Mesothelial cell of epicardium (in vitro differentiated cells): ENCODE measurements around the gene SHC3. TPM values are rescaled to one million over a fixed set of nuclear protein-coding genes. Genes with fewer than 3 reads are reported as not detected.

ENCODE experiments used
- DNase-seq, 2 experiments: peaks; one replicate each; pipeline ENCODE4 v3.0.0; 2021; ENCODE audit warnings: low spot score in 2 of 2; ENCODE audit not compliant: unreplicated experiment in 2 of 2
- H3K27ac Mint-ChIP-seq: 2 replicates; pipeline ENCODE4 v1.8.0; 2021; ENCODE audit warnings: mixed read lengths
- H3K27me3 Mint-ChIP-seq: 2 replicates; pipeline ENCODE4 v1.8.0; 2021; ENCODE audit warnings: low read depth, mixed read lengths
- H3K36me3 Mint-ChIP-seq: 2 replicates; pipeline ENCODE4 v1.8.0; 2021; ENCODE audit warnings: mixed read lengths
- H3K4me1 Mint-ChIP-seq: 2 replicates; pipeline ENCODE4 v1.8.0; 2021; ENCODE audit warnings: mixed read lengths
- H3K4me3 Mint-ChIP-seq: 2 replicates; pipeline ENCODE4 v1.8.0; 2021; ENCODE audit warnings: mild to moderate bottlenecking, moderate library complexity, mixed read lengths
- H3K9me3 Mint-ChIP-seq: 2 replicates; pipeline ENCODE4 v1.8.0; 2021; ENCODE audit warnings: mixed read lengths
- total RNA-seq: library from RNA; stranded (reverse); gene quantifications from 3 replicates; pipeline ENCODE4 v1.2.1, GENCODE V29; 2021
- TF ChIP-seq, protein P1 (sequence below): fragments of 200-600 bp; sonication (generic); IDR thresholded peaks from one replicate; pipeline ENCODE4 v1.5.0; 2021; ENCODE audit warnings: antibody characterized with exemption; ENCODE audit not compliant: unreplicated experiment

SHC3 gene
- total RNA-seq, 1 donor from 2014 or later: 2.1 TPM

DNA sequence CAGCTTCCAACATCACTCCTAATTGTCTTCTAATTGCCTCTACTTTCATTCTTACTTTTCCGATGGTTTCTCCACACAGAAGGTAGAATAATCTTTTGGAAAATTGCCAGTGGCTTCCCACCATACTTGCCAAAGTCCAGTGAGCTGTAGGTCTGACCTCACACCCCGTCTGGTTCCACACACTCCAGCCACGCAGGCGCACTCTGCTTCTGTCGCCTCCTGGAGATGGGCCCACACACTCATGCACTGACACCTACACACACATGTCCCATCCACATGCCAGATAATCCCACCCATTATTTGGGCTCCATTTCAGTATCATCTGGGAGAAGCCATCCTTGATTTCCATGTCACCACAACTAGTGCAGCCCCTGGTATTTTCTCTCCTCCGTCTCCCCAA is 12.7 kb downstream of the SHC3 start:
- Mint-ChIP-seq H3K4me1 (no peaks in the 10 kb centered on the region), H3K4me3 (no peak overlapping the region), H3K27me3 (peaks cover 12% of the 10 kb centered on the region), H3K36me3 (no peaks in the 10 kb centered on the region), H3K9me3 (no peaks in the 10 kb centered on the region), H3K27ac (no peak overlapping the region)
- TF ChIP-seq, protein P1, sequence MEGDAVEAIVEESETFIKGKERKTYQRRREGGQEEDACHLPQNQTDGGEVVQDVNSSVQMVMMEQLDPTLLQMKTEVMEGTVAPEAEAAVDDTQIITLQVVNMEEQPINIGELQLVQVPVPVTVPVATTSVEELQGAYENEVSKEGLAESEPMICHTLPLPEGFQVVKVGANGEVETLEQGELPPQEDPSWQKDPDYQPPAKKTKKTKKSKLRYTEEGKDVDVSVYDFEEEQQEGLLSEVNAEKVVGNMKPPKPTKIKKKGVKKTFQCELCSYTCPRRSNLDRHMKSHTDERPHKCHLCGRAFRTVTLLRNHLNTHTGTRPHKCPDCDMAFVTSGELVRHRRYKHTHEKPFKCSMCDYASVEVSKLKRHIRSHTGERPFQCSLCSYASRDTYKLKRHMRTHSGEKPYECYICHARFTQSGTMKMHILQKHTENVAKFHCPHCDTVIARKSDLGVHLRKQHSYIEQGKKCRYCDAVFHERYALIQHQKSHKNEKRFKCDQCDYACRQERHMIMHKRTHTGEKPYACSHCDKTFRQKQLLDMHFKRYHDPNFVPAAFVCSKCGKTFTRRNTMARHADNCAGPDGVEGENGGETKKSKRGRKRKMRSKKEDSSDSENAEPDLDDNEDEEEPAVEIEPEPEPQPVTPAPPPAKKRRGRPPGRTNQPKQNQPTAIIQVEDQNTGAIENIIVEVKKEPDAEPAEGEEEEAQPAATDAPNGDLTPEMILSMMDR: no peak
- no peak for DNase-seq

DNA sequence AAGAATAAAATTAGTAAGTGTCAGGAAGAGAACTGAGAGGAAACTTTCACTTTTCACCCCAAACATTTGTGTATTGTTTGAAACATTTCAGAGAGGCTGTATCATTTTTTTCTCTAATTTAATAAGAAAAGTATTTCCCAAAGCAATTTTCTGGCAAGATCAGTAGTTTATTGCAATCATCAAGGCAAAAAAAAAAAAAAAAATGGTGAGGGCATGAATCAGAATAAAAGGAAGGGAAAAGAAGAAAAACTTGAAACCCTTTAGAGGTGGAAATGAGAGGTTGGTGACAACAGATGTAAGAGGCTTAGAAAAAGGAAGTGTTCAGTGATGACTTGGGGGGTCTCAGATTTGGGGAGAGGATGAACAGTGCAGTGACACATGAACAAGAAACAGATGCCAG is 13.3 kb downstream of the SHC3 start:
- Mint-ChIP-seq H3K27me3 (peaks cover 12% of the 10 kb centered on the region), H3K4me3 (no peak overlapping the region), H3K27ac (no peak overlapping the region), H3K9me3 (no peaks in the 10 kb centered on the region), H3K36me3 (no peaks in the 10 kb centered on the region), H3K4me1 (no peaks in the 10 kb centered on the region)
- no peak for DNase-seq
- TF ChIP-seq, protein P1: no peak

DNA sequence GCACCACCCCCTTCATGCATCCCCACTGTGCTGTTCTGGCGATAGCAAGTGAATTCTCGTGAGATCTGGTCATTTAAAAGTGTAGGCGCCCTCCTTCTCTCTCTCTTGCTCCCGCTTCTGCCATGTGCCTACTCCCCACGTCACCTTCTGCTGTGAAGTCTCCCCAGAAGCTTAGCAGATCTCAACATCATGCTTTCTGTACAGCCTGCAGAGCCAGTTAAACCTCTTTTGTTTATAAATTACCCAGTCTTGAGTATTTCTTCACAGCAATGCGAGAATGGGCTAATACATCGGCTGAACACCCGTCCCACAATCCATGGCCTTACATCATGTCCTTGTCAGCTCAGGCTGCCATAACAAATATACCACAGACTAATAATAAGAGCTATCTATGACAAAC is 17.4 kb downstream of the SHC3 start:
- no peaks in the 10 kb centered on the region for H3K36me3 Mint-ChIP-seq
- H3K4me1 Mint-ChIP-seq: no peaks in the 10 kb centered on the region
- no peak overlapping the region for H3K27ac Mint-ChIP-seq
- TF ChIP-seq, protein P1: no peak
- peaks cover 10% of the 10 kb centered on the region for H3K27me3 Mint-ChIP-seq
- no peak for DNase-seq
- H3K4me3 Mint-ChIP-seq: no peak overlapping the region
- H3K9me3 Mint-ChIP-seq: no peaks in the 10 kb centered on the region

DNA sequence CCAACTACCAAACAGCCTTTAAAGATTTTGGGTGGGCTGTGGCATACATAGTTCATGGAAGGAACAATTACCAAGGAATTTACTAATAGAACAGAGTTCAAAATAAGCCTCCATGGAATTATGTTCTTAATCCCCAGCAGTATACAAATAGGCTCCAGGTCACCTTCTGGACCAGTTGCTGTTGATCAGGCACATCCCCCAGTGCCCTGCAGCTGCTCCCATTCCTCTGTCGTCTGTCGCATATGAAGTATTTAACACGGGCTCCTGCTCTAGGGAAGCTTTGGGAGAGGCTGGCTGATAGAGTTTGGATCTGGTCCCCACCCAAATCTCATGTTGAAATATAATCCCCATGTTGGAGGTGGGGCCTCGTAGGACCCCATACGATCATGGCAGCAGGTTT is 17.8 kb downstream of the SHC3 start:
- Mint-ChIP-seq H3K27me3 (peaks cover 10% of the 10 kb centered on the region), H3K4me1 (no peaks in the 10 kb centered on the region), H3K4me3 (no peak overlapping the region), H3K36me3 (no peaks in the 10 kb centered on the region), H3K9me3 (no peaks in the 10 kb centered on the region), H3K27ac (no peak overlapping the region)
- no peak for DNase-seq
- TF ChIP-seq, protein P1: no peak

DNA sequence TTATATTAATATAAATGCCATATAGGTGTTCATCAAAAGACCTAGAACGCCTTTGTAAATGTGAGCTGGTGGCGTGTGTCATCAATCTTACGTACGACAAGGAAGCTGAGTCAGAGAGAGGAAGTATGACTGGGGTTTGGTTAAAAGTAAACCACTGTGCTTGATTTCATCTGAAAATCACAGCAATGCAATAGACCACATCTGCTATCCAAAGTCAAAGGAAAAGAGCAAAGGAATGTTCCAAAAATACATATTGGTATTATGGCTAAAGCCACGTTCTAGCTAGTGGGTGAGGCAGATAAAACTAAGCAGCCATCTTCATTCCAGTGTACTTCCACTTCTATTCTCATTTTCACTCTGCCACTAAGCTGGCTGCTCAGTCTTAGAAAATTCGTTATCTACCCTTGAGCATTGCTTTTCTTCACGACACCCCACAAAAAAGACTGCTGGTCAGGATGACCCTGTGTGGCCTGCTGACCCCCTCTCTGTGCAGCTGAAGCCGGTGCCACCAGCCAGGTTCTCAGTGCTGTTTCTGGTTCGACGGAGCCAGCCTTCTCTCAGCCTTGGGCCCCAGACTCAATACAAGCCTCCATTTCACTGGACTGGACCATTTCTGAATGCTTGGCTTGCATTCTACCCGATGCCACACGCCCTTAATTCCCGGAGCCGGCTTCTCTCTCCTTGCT is 23.8 kb downstream of the SHC3 start:
- Mint-ChIP-seq H3K27me3 (peaks cover 4% of the 10 kb centered on the region), H3K9me3 (peaks cover 3% of the 10 kb centered on the region), H3K4me1 (no peaks in the 10 kb centered on the region), H3K4me3 (no peak overlapping the region), H3K27ac (no peak overlapping the region), H3K36me3 (no peaks in the 10 kb centered on the region)
- TF ChIP-seq, protein P1: no peak
- no peak for DNase-seq

DNA sequence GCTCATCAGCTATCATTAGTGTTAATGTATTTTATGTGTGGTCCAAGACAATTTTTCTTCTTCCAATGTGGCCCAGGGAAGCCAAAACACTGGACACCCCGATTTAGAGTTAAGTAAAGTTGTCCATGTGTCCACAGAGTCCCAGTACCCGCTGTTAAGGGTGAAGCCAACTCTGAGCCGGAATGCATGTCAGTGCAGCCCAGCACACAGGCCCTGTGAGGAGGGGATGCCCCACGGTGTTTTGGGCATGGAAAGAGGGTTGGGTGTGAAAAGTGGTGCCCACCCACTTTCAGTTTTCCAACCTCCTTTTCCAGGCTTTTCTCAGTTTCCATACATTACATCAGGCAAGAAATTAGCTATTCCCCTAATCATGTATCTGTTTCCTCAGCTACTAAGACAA is 24.4 kb downstream of the SHC3 start:
- H3K4me3 Mint-ChIP-seq: no peak overlapping the region
- H3K9me3 Mint-ChIP-seq: peaks cover 3% of the 10 kb centered on the region
- no peak overlapping the region for H3K27ac Mint-ChIP-seq
- TF ChIP-seq, protein P1: no peak
- H3K27me3 Mint-ChIP-seq: peaks cover 2% of the 10 kb centered on the region
- no peaks in the 10 kb centered on the region for H3K4me1 Mint-ChIP-seq
- H3K36me3 Mint-ChIP-seq: no peaks in the 10 kb centered on the region
- no peak for DNase-seq
